GM04503 (cell line): Measurements from ENCODE around the gene PPDPF.

Experiments used
- DNase-seq: peaks from one replicate; pipeline ENCODE4 v3.0.0-alpha.2; 2012; ENCODE audit warnings: low read depth

PPDPF gene

GRCh38 chr20:63522091-63522868 lies 1.7 kb downstream of the PPDPF start:
- no peak for DNase-seq

DNA sequence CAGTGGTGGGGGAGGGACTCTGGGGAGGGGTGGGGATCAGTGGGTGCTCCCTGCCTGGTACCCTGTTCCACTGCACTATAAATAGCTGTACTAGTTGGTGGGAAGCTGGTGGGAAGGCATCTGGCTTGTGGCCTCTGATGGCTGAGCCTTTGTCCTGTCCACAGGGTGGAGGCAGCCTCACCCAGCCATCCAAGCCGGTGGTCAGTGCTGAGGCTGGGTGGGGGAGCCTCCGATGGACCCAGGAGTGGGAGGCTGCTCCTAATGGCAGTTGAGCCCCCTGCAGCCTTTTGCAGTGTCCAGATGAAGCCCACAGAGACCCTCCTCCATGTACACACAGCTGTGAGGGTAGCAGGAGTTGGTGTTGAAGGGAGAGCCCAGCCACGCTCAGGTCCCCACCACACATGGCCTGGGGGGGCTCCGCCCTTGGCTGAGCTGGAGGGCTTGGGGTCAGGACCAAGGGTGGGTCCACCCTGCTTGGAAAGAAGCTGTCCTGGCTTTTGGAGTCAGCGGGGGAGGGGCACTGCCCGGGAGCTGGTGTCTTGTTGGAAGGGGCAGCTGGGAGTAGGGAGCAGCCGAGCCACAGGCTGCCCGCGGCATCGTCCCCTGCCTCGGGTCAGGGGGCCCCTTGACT lies 2.5 kb downstream of the PPDPF start:
- DNase-seq, result no peak

DNA sequence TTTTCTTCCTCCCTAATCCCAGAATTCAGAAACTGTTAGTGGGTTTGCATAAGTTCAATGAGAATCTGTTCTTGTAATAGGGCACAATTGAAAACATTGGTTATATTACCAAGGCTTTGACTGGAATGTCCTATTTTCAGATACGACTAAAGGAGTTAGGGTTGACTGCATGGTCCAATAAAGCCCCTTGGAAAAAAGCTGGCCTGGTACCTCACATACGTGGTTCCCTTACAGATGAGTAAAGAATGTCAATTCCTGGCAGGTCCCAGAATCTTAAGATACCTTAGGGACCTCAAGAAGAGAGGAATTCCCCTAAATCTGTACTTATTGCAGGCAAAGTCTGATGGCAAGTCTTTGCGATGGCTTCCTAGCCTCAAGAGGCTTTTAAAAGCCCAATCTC lies 4.6 kb downstream of the PPDPF start:
- DNase-seq, result no peak

- DNase-seq, result no peak
Observed at GRCh38 chr20:63525971-63526370, 5.4 kb downstream of the PPDPF start.

DNA sequence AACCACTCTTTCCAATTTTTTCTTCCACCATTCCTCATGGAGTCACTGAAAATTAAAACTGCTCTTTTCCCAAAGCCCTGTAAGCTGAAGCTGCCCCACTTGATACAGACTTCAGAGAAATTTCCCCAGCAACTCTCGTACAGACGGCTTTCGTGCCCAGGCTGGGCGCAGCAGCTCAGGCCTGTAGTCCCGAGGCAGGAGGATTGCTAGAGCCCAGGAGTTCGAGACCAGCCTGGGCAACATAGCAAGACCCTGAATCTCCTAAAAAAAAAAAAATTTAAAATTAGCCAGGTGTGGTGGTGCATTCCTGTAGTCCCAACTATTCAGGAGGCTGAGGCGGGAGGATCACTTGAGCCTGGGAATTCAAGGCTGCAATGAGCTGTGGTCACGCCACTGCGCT lies 6.6 kb downstream of the PPDPF start:
- no peak for DNase-seq

DNA sequence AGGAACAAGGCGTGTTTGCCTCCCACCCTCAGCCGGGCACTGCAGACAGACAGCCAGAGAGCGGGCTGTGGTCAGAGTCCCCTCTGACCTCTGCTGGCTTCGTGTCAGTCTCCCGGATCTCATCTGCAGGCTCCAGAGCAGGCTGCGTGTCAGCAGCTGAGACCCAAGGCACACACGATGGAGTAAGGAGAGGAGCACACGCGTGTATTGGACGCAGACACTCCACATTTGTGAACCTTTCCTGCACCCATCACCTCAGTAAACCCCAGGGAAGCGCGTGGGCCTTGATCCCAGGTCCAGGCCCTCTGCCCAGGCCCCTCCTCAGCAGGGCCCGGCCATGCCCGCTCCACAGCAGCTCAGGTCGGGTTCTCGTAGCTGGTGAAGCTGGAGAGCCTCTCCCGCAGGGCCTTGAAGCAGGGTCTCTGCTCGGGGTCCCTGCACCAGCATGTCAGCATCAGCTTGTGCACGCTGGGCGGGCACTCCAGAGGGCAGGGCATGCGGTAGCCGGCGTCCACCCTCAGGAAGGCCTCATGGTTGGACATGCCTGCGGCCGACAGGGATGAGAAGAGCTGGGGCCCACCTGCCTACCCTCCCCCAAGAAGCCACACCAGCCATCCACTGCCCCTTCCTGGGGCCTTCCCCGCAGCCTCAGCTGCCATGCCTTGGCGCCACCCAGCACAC lies 8.8 kb downstream of the PPDPF start:
- DNase-seq, result no peak

DNA sequence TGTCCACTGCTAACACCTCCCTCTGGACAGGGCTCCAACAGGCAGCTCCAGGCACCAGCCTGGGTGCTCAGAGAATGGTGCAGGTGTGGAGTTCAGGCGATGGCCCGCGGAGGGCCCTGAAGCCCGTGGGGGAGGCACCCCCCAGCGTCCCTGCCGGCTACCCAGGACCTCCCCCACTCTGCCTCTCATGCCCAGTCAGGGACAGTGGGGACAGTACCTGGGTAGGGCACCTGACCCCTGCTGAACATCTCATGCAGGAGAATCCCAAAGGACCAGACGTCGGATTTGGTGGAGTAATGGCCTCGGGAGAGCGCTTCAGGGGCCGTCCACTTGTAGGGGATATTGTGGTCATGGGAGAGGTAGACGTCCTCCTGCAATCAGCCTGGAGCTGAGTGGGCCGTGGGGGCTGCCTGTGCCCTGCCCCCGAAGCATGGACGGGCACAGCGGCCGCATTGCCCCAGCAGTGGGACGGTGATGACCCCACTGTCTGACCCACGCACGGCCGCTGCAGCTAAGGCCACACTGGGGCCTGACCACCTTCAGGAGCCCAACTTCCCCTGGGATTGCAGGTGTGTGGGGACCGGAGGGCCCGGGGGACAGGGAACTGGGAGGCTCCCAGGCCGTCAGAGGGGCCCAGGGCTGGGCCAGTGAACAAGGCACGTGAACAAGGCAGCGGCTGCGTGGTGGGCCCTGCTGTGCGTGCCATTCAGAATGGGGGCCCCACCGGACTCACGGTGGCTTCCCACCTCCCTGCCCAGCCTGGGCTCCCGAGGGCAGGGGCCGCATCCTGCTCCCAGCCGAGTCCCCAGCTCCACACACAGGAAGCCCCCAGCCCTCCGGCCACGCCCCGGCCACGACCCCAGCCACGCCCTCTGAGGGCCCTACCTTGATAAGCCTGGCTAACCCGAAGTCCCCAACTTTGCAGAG lies 9.6 kb downstream of the PPDPF start:
- no peak for DNase-seq

GRCh38 chr20:63530788-63531160 lies 10.2 kb downstream of the PPDPF start:
- no peak for DNase-seq

DNA sequence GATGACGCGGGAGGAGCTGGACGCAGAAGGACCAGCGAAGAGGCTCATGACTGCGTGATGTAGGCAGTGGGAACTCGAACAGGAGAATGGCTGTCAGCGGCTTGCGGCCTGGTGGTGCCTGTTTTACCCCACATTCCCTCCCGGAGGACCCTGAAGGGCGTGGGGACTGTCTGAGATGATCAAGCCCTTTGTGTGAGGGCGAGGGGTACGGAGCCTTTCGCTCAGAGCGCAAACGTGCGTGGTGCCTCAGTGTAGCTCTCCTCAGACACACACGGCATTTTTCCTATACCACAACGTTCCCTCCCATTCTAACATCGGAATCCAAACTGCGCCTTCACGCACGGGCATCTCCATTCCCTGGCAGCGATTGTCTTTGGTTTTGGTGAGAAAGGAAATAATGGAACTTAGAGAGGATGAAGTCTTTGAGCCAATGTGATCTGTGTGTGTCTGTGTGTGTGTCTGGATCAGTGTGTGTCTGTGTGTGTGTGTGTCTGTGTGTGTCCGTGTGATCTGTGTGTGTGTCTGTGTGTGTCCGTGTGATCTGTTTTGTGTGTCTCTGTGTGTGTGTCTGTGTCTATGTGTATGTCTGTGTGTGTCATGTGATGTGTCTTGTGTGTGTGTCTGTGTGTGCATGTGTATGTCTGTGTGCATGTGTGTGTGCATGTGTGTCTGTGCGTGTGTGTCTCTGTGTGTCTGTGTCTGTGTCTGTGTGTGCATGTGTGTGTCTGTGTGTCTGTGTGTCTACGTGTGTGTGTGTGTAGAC lies 11.3 kb downstream of the PPDPF start:
- no peak for DNase-seq

GRCh38 chr20:63532449-63532971 lies 11.9 kb downstream of the PPDPF start:
- no peak for DNase-seq

DNA sequence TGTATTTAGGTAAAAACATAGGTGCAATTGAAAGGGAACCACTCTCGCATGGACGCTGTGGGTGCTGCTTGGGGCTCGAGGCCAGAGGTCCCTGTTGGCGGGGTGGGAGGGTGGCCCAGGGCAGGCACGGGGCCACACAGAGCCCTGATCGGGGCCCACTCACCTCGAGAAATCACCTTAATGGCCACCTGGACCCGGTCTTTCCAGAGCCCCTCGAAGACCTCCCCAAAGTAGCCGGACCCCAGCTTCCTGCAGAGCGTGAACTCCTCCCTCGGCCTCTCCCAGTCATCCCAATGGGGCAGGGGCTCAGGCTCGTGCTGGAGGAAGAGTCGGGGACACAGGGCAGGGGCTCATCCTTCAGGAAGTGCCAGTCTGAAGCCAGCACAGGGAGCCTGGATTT lies 12.8 kb downstream of the PPDPF start:
- DNase-seq, result no peak

- DNase-seq, result no peak
Observed at GRCh38 chr20:63533871-63534393, 13.4 kb downstream of the PPDPF start.

DNA sequence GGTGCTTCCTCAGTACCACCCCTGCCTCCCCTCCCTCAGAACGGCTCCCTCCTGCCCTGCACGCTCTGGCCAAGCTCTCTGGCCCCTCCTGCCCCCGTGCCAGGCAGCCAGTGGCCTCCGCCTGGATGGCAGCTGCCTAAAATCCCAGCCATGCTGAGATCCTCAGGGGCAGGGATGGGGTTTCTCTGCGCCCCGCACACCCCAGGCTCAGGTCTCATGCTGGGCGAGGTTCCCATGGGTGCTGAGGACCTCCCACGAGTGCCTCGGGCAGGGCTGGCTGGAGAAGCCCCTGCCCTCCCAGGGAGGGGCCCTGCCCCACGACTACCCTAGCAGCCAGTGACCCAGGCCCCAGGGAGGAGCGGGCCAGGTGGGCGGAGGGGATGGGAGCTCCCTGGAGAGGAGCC lies 13.9 kb downstream of the PPDPF start:
- DNase-seq, result no peak

GRCh38 chr20:63534831-63535651 lies 14.5 kb downstream of the PPDPF start:
- DNase-seq, result no peak

DNA sequence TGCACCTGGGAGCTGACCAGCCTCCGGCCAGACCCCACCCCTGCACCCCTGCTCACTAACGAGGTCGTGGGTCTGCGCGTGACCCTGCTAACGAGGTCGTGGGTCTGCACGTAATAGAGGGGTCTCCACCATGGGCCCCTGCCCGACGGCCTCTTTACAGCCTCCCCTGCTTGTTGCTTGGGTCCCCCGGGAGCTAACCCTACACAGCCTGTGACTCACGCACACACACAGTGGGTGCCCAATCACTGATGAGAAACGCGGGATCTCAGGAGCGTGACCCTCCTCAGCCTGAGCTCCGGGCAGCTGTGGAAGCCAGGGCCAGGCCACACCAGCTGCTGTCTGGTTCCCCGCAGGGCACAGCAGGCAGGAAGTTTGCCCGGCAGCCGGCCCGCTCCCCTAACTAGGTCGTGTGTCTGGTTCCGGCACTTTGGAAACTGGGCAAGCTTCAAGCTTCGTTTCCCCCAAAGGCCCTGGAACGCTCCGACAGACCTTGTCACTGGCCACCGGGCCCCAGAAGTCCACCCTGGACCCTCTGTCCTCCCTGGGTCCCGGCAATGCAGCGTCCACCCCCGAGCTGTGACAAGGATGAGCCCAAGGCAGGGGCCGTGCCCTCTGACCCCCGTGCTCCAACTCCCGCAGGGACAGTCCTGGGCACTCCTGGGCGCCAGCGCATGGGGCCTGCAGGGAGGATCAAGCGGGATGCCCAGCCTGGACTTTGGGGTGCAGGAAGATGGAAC lies 15.8 kb downstream of the PPDPF start:
- DNase-seq, result peak; percentile 15

- DNase-seq, result no peak
Observed at GRCh38 chr20:63536997-63537524, 16.5 kb downstream of the PPDPF start, which contains the start of gene PTK6. PTK6 (minus strand) TSS chr20:63537376; CDS start chr20:63537314, 62 bp downstream.

- peak; percentile 75 for DNase-seq
Observed at GRCh38 chr20:63537525-63538203, 17.1 kb downstream of the PPDPF start.
